ENCODE data around the gene WNK2. TPM values are rescaled to one million over a fixed set of nuclear protein-coding genes. Genes with fewer than 3 reads are reported as not detected.

The WNK2 gene
- total RNA-seq, 4 donors from 2014 or later: 0.28 to 1.7 (median 0.47) TPM

DNA sequence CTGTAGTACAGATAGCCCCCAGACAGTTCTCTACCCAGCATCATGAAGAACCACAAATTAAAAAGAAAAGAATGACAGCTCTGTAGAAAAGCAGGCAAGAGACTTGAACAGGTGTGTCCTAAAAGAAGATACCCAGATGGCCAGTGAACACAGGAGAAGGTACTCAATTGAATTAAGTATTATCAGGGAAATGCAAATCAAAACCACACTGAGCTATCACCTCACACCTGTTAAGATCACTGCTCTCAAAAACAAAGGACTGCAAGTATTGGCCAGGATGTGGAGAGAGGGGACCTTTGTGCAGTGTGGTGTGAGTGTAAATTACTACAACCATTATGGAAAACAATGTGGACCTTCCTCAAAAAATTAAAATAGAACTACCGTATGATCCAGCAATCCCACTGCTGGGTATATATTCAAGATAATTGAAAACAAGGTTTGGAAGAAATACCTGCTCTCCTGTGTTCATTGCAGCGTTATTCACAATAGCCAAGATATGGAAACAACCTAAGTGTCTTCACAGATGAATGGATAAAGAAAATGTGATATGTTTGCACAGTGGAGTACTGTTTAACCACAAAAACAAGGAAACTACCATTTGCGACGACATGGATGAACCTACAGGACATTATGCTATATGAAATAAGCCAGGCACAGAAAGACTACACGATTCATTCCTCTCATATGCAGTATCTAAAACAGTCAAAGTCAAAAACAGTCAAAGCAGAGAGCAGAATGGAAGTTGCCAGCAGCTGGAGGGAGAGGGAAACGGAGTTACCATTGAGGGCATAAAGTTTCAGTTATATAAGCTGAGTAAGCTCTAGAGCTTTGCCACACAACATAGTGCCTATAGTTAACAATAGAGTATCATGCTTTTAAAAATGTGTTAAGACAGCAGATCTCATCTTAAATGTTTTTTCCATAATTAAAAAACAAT, 102.6 kb downstream of the WNK2 start:
- TF ChIP-seq, protein P1, sequence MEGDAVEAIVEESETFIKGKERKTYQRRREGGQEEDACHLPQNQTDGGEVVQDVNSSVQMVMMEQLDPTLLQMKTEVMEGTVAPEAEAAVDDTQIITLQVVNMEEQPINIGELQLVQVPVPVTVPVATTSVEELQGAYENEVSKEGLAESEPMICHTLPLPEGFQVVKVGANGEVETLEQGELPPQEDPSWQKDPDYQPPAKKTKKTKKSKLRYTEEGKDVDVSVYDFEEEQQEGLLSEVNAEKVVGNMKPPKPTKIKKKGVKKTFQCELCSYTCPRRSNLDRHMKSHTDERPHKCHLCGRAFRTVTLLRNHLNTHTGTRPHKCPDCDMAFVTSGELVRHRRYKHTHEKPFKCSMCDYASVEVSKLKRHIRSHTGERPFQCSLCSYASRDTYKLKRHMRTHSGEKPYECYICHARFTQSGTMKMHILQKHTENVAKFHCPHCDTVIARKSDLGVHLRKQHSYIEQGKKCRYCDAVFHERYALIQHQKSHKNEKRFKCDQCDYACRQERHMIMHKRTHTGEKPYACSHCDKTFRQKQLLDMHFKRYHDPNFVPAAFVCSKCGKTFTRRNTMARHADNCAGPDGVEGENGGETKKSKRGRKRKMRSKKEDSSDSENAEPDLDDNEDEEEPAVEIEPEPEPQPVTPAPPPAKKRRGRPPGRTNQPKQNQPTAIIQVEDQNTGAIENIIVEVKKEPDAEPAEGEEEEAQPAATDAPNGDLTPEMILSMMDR (IDR thresholded peaks at IDR 0.05): no peak
- ATAC-seq (ENCODE audit: low FRiP score) (no peak), DNase-seq (ENCODE audit: low spot score) (no peak)

DNA sequence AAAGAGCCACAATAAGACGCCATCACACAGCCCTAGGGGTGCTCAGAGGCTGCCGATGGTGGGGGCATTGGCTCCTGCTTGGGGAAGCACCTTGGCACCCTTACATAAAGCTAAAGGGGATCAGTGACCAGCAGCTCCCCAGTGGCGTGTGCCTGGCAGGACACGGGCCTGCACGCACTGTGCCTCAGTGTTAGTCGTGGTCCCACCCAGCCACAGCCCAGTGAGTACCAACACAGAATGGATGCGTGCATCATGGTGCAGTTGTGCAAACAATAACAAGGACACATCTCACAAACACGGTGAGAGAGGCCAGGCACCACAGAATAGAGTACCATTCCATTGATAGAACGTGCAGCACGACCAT, 103.2 kb downstream of the WNK2 start:
- ATAC-seq (ENCODE audit: low FRiP score) (no peak), DNase-seq (ENCODE audit: low spot score) (no peak)
- TF ChIP-seq, protein P1 (IDR thresholded peaks at IDR 0.05): no peak

DNA sequence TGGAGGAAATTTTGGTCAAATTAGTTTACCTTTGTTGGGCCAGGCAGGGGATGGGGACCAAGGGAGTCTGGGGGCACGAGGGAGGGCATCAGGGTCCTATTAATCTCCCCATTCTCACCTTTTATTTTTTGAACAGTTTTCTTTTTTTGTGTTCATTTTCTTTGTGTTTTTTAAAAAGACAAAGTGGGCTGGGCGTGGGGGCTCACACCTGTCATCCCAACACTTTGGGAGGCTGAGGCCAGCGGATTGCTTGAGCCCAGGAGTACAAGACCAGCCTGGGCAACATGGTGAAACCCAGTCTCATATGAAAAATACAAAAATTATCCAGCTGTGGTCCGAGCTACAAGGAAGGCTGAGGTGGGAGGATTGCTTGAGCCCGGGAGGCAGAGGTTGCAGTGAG, 103.7 kb downstream of the WNK2 start:
- no peak for DNase-seq (ENCODE audit: low spot score)
- ATAC-seq (ENCODE audit: low FRiP score): no peak
- TF ChIP-seq, protein P1 (IDR thresholded peaks at IDR 0.05): no peak

DNA sequence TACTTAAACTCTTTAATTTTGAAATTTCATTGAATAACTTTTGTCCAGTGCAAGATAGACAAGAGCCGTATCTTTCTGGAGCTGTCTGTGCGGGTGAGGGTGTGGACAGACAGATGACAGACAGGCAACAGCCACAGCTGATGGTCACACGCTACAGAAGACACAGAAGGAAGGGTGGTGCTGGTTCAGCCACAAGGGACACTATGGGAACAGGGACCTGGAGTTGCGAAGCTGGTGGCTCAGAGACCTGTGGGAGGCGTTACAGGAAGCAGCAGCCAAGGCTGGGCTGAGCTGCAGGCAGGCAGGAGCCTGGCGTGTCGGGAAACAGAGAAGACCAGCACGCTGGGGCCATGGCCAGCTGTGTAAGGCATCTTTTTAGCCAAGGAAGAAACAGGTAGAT, 104.4 kb downstream of the WNK2 start:
- TF ChIP-seq, protein P1 (IDR thresholded peaks at IDR 0.05): no peak
- DNase-seq (ENCODE audit: low spot score): no peak
- ATAC-seq (ENCODE audit: low FRiP score): no peak

DNA sequence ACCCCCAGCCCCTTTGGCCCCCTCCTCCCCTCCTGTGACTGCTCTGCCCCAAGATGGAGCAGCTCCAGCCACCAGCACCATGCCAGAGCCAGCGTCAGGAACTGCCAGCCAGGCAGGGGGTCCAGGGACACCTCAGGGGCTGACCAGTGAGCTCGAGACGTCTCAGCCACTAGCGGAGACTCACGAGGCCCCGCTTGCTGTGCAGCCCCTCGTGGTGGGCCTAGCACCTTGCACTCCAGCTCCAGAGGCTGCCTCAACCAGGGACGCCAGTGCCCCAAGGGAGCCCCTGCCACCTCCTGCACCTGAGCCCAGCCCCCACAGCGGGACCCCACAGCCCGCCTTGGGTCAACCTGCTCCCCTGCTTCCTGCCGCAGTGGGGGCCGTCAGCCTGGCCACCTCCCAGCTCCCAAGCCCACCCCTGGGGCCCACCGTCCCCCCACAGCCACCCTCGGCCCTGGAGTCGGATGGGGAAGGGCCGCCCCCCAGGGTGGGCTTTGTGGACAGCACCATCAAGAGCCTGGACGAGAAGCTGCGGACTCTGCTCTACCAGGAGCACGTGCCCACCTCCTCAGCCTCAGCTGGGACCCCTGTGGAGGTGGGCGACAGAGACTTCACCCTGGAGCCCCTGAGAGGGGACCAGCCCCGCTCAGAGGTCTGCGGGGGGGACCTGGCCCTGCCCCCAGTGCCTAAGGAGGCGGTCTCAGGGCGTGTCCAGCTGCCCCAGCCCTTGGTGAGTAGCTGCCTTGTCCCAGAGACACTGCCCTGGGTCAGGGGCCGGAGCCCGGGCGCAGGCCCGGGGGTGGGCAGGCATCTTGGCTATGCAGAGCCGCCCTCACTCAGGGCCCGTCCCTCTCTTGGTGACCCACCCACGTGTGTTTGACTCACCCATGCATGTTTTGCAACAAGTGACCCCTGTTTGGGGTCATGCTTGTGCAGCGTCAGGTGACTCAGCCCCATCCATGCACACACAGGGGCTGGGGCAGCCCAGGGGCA, 105.2 kb downstream of the WNK2 start:
- TF ChIP-seq, protein P1 (IDR thresholded peaks at IDR 0.05): no peak
- DNase-seq (ENCODE audit: low spot score) (no peak), ATAC-seq (ENCODE audit: low FRiP score) (peak; percentile 33)

DNA sequence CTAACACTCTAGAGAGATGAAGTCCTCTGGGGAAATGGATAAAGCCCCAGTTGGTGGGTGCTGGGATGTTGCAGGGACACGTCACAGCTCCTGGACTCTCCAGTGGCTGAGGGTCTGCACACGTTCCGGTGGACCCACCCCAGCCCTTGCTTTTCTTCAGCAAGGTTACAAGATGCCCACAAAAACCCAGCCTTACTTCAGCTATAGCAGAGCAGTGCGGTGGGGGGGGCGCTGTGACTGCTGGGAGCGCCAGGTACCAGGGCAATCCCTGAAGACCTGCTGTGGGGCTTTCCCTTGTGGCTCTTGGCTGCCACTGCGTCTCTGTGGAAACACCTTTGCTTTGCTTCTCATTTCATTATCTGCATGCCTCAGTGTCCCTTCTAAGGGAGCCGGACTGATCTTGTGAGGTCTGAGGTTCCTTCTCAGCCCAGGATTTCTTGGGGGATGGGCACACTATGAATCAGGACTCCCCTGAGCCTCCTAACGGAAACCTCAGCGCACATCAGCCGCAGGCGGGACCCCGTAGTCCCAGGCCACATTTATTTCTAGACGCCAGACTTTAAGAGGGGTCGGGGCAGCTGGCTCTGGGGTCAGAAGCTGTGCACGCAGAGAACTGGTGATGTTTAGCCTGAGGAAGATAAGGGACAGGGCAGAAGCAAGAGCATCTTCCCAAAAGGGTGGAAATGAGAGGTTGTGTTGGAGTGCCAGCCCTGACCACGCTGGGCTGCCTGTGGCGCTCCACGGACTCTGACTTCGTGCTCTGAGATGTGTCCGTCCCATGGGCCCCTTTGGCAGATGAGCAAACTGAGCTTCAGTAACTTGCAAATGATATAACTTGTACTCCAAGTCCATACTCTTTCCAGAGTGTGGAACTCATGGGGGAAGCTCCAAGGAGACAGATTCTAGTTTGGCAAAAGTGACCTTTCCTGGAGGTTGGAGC, 106.8 kb downstream of the WNK2 start:
- ATAC-seq (ENCODE audit: low FRiP score) (no peak), DNase-seq (ENCODE audit: low spot score) (no peak)
- TF ChIP-seq, protein P1 (IDR thresholded peaks at IDR 0.05): no peak

Data from omental fat pad (tissue), 4 donors.